ENCODE data around the gene C1QTNF12.

Gene C1QTNF12

GRCh38 chr1:1229770-1230169 lies 16.8 kb downstream of the C1QTNF12 start:
- DNase-seq (ENCODE audit: low spot score) (no peak), FAIRE-seq (peak; percentile 59)

- no peak for FAIRE-seq
- no peak for DNase-seq (ENCODE audit: low spot score)
These were observed 17.8 kb downstream of the C1QTNF12 start for GRCh38 chr1:1228596-1229321.

- no peak for FAIRE-seq
- DNase-seq (ENCODE audit: low spot score) = no peak
These were observed 18.3 kb downstream of the C1QTNF12 start for GRCh38 chr1:1228187-1228586.

GRCh38 chr1:1227386-1227785 lies 19.1 kb downstream of the C1QTNF12 start:
- no peak for DNase-seq (ENCODE audit: low spot score)
- FAIRE-seq = no peak

GRCh38 chr1:1226566-1227362 lies 19.8 kb downstream of the C1QTNF12 start:
- no peak for DNase-seq (ENCODE audit: low spot score)
- no peak for FAIRE-seq

GRCh38 chr1:1225913-1226312 lies 20.6 kb downstream of the C1QTNF12 start:
- FAIRE-seq (no peak), DNase-seq (ENCODE audit: low spot score) (no peak)

GRCh38 chr1:1225238-1225845 lies 21.2 kb downstream of the C1QTNF12 start:
- FAIRE-seq = no peak
- DNase-seq (ENCODE audit: low spot score) = no peak

GRCh38 chr1:1223891-1224290 lies 22.6 kb downstream of the C1QTNF12 start:
- no peak for DNase-seq (ENCODE audit: low spot score)
- no peak for FAIRE-seq

GRCh38 chr1:1223321-1223720 lies 23.2 kb downstream of the C1QTNF12 start:
- no peak for FAIRE-seq
- DNase-seq (ENCODE audit: low spot score) = no peak

GRCh38 chr1:1222575-1223225 lies 23.8 kb downstream of the C1QTNF12 start:
- FAIRE-seq (peak; percentile 82), DNase-seq (ENCODE audit: low spot score) (no peak)

- FAIRE-seq = no peak
- DNase-seq (ENCODE audit: low spot score) = no peak
These were observed 24.5 kb downstream of the C1QTNF12 start for GRCh38 chr1:1221887-1222574.

GRCh38 chr1:1220197-1220596 lies 26.3 kb downstream of the C1QTNF12 start:
- FAIRE-seq = no peak

GRCh38 chr1:1219341-1219740 lies 27.2 kb downstream of the C1QTNF12 start:
- DNase-seq (ENCODE audit: low spot score) (no peak), FAIRE-seq (no peak)

More at GRCh38 chr1:1220197-1220596, 26.3 kb downstream of the C1QTNF12 start:
- no peak for DNase-seq (ENCODE audit: low spot score)

- FAIRE-seq = no peak
- no peak for DNase-seq (ENCODE audit: low spot score)
These were observed 27.9 kb downstream of the C1QTNF12 start for GRCh38 chr1:1218524-1219200.

- FAIRE-seq (no peak), DNase-seq (ENCODE audit: low spot score) (no peak)
These were observed 28.6 kb downstream of the C1QTNF12 start for GRCh38 chr1:1217621-1218523.

- FAIRE-seq (no peak), DNase-seq (ENCODE audit: low spot score) (no peak)
These were observed 29.5 kb downstream of the C1QTNF12 start for GRCh38 chr1:1216770-1217620.

GRCh38 chr1:1215881-1216605 lies 30.5 kb downstream of the C1QTNF12 start:
- DNase-seq (ENCODE audit: low spot score) (no peak), FAIRE-seq (no peak)

GRCh38 chr1:1215080-1215676 lies 31.3 kb downstream of the C1QTNF12 start:
- no peak for FAIRE-seq
- DNase-seq (ENCODE audit: low spot score) = no peak
